Endodermal cell (in vitro differentiated cells): ENCODE results near the gene SPACA7. TPM values are rescaled to one million over a fixed set of nuclear protein-coding genes. Genes with fewer than 3 reads are reported as not detected.
A peak's percentile ranks its signal among the peaks of the same experiment; 100 is the strongest.

Experiments
- DNase-seq: peaks from one replicate; pipeline ENCODE4 v3.0.0-alpha.2; 2017
- H3K27ac ChIP-seq: 2 replicates; pipeline ENCODE4 v1.5.1; 2013; ENCODE audit warnings: mild to moderate bottlenecking, low read depth, low read length, moderate library complexity
- H3K27me3 ChIP-seq: 2 replicates; pipeline ENCODE4 v1.6.1; 2013; ENCODE audit warnings: mild to moderate bottlenecking, low read length, moderate library complexity; ENCODE audit not compliant: insufficient read depth, control insufficient read depth, poor library complexity, severe bottlenecking
- H3K36me3 ChIP-seq: 2 replicates; pipeline ENCODE4 v1.7.0; 2013; ENCODE audit warnings: mild to moderate bottlenecking, low read length, moderate library complexity; ENCODE audit not compliant: control insufficient read depth, insufficient read depth
- H3K4me1 ChIP-seq: one replicate; pipeline ENCODE4 v1.7.0; 2013; ENCODE audit warnings: low read length; ENCODE audit not compliant: control insufficient read depth, insufficient read depth
- H3K4me3 ChIP-seq: 2 replicates; pipeline ENCODE4 v1.5.1; 2013; ENCODE audit warnings: mild to moderate bottlenecking, low read length, moderate library complexity
- H3K9ac ChIP-seq: 2 replicates; pipeline ENCODE4 v1.6.1; 2013; ENCODE audit warnings: mild to moderate bottlenecking, low read length, moderate library complexity; ENCODE audit not compliant: poor library complexity, severe bottlenecking; ENCODE audit errors: extremely low read depth
- H3K9me3 ChIP-seq: 2 replicates; pipeline ENCODE4 v1.6.1; 2013; ENCODE audit warnings: mild to moderate bottlenecking, low read length, moderate library complexity; ENCODE audit not compliant: control insufficient read depth
- H3K27ac Mint-ChIP-seq: 2 replicates; pipeline ENCODE4 v1.8.0; 2020; ENCODE audit warnings: mixed read lengths
- H3K27me3 Mint-ChIP-seq: 2 replicates; pipeline ENCODE4 v1.8.0; 2021; ENCODE audit warnings: mild to moderate bottlenecking, mixed read lengths; ENCODE audit not compliant: insufficient read depth
- H3K36me3 Mint-ChIP-seq: 2 replicates; pipeline ENCODE4 v1.8.0; 2020; ENCODE audit warnings: low read depth, mixed read lengths
- H3K4me1 Mint-ChIP-seq: 2 replicates; pipeline ENCODE4 v1.8.0; 2020; ENCODE audit warnings: mixed read lengths
- H3K4me3 Mint-ChIP-seq: 2 replicates; pipeline ENCODE4 v1.8.0; 2020; ENCODE audit warnings: mild to moderate bottlenecking, moderate library complexity, mixed read lengths
- H3K9me3 Mint-ChIP-seq: 2 replicates; pipeline ENCODE4 v1.8.0; 2020; ENCODE audit warnings: mild to moderate bottlenecking, mixed read lengths
- WGBS, 2 experiments: methylation state at CpG; one replicate each; pipeline versions ENCODE4 v1.1.5 to v1.1.7; 2013; ENCODE audit warnings: missing lambda C conversion rate in 2 of 2, mixed read lengths in 1 of 2; ENCODE audit not compliant: insufficient coverage in 1 of 2, insufficient read length in 1 of 2; 5-methylcytosine and 5-hydroxymethylcytosine counted together
- total RNA-seq, 2 donors: library from RNA; stranded (reverse); fragmentation: NEBNext Ultra II Directional in 1 of 2; extraction: Animal tissue kit (Norgen Biotek cat#: 25700) in 1 of 2; gene quantifications; 2 replicates in 1 of 2; 3 replicates in 1 of 2; pipeline ENCODE4 v1.2.1, GENCODE V29; 2021
- TF ChIP-seq, protein P1 (sequence below): fragments of 200-600 bp; sonication (generic); conservative IDR thresholded peaks from 2 replicates; pipeline ENCODE4 v1.5.0; 2021; ENCODE audit warnings: antibody characterized with exemption, mild to moderate bottlenecking

SPACA7 gene
- total RNA-seq, 2 donors from 2014 or later, result not detected

DNA sequence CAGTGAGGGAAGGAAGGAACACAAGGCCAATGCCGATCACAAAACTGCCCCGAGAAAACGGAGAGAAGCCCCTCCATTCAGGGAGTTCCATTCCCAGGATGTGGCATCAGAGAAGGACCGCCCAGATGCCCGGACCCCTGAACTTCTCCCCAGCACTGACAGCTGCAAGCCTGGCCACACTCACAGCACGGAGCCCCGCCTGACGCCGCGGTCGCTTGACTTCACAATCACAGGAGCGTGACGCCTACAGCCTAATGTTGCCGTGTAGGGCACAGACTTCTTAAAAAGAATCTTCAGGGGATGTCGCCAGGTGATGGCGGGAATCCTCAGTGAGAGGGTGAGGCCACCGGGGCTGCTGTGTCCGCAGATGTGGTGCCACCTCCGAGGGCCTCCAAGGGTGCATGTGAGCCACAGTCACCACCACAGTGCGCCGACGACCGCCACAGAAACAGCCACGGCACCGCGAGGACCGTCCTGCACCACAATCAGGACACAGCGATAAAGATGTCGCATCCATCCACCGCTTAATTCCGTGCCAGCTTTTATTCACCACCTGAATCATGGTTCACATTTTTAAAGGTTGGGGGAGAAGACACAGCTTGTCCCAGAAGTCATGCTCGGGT lies 77.2 kb downstream of the SPACA7 start:
- no peaks in the 10 kb centered on the region for H3K9me3 ChIP-seq
- Mint-ChIP-seq H3K27ac (no peak overlapping the region), H3K9me3 (peaks cover 4% of the 10 kb centered on the region), H3K27me3 (no peaks in the 10 kb centered on the region), H3K36me3 (no peaks in the 10 kb centered on the region), H3K4me1 (no peaks in the 10 kb centered on the region), H3K4me3 (no peak overlapping the region)
- no peak overlapping the region for H3K27ac ChIP-seq
- H3K27me3 ChIP-seq, result no peaks in the 10 kb centered on the region
- TF ChIP-seq, protein P1, sequence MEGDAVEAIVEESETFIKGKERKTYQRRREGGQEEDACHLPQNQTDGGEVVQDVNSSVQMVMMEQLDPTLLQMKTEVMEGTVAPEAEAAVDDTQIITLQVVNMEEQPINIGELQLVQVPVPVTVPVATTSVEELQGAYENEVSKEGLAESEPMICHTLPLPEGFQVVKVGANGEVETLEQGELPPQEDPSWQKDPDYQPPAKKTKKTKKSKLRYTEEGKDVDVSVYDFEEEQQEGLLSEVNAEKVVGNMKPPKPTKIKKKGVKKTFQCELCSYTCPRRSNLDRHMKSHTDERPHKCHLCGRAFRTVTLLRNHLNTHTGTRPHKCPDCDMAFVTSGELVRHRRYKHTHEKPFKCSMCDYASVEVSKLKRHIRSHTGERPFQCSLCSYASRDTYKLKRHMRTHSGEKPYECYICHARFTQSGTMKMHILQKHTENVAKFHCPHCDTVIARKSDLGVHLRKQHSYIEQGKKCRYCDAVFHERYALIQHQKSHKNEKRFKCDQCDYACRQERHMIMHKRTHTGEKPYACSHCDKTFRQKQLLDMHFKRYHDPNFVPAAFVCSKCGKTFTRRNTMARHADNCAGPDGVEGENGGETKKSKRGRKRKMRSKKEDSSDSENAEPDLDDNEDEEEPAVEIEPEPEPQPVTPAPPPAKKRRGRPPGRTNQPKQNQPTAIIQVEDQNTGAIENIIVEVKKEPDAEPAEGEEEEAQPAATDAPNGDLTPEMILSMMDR, result no peak
- H3K4me1 ChIP-seq, result no peaks in the 10 kb centered on the region
- no peak overlapping the region for H3K9ac ChIP-seq
- H3K4me3 ChIP-seq, result no peak overlapping the region
- DNase-seq, result peak; percentile 23
- no peaks in the 10 kb centered on the region for H3K36me3 ChIP-seq
- 89% methylated on average over 28 to 32 of the region's 32 CpGs for WGBS, 2 experiments

DNA sequence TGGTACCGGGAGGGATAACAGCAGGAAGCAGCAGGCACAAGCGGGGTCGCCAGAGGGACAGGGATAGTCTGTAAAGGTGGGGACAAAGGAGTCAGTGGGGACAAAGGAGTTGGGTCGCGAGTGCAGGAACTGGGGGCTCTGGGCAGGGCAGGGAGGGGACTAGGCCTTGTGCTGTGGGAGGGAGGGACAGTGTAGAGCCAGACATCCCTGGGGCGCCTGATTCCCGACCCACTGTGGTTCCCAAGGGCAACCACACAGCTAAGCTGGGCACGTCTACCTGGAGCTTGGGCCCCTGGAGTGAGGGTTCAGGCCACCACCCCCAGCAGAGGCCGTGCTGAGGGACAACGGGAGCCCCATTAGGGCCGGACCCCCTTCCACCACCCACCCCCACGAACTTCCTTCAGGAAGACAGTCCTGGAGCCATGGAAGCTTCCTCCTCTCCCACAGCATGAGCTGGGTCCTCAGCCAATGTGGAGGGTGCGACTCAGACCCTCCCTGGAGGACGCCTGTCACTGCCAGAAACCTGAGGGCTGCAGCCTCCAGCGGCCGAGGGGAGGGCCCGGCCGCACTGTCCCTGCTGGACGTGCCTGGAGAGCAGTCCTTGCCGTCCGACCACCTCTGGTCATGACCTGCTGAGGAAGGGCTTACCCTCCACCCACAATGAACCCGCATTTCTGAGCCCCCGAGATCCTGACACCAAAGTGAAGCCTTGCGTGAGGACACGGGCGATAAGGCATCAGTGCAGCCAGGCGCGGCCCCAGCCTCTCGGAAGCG lies 77.9 kb downstream of the SPACA7 start:
- WGBS, 2 experiments, result 88 to 90% methylated on average over 17 to 30 of the region's 30 CpGs
- Mint-ChIP-seq H3K27ac (no peak overlapping the region), H3K4me3 (no peak overlapping the region), H3K27me3 (no peaks in the 10 kb centered on the region), H3K9me3 (peaks cover 4% of the 10 kb centered on the region), H3K36me3 (no peaks in the 10 kb centered on the region), H3K4me1 (no peaks in the 10 kb centered on the region)
- TF ChIP-seq, protein P1, result no peak
- no peak overlapping the region for H3K9ac ChIP-seq
- H3K36me3 ChIP-seq, result no peaks in the 10 kb centered on the region
- no peak overlapping the region for H3K27ac ChIP-seq
- H3K4me1 ChIP-seq, result no peaks in the 10 kb centered on the region
- no peaks in the 10 kb centered on the region for H3K27me3 ChIP-seq
- no peak overlapping the region for H3K4me3 ChIP-seq
- peak; percentile 30 for DNase-seq
- H3K9me3 ChIP-seq, result no peaks in the 10 kb centered on the region

DNA sequence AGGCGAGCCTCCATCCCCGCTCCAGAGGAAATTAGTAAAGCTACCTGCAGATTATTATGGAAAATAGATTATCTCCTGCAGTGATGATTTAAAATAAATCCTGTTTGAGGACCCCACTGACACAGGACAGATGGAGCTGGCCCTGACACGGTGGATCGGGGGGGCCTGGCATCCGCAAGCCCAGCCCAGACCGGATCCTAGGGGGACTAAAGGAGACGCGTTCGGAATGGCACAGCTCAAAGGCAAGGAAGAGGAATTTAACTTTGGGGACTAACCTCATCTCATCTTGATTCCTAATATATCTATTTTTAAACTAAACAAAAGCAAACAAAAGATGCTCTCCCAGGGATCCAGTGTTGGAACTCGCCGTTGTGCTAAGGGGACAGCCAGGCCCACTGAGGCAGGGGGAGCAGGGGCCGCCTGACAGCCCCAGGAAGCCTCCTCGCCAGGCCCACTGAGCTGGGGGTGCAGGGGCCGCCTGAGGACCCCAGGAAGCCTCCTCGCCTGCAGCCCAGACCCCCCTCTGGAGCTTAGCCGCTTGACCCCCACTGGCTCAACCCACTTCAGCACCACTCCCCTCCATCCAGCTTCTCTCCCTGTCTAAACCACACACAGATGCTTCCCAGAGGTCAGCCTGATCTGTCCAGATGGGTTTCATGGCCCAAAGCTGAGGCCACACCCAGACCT lies 78.6 kb downstream of the SPACA7 start:
- no peak for DNase-seq
- H3K27me3 Mint-ChIP-seq, result no peaks in the 10 kb centered on the region
- H3K4me1 ChIP-seq, result no peaks in the 10 kb centered on the region
- H3K36me3 Mint-ChIP-seq, result no peaks in the 10 kb centered on the region
- H3K4me1 Mint-ChIP-seq, result no peaks in the 10 kb centered on the region
- H3K4me3 Mint-ChIP-seq, result no peak overlapping the region
- no peak overlapping the region for H3K27ac ChIP-seq
- 88 to 99% methylated on average over 7 to 16 of the region's 16 CpGs for WGBS, 2 experiments
- H3K9me3 Mint-ChIP-seq, result peaks cover 4% of the 10 kb centered on the region
- no peaks in the 10 kb centered on the region for H3K9me3 ChIP-seq
- TF ChIP-seq, protein P1, result no peak
- no peaks in the 10 kb centered on the region for H3K36me3 ChIP-seq
- no peaks in the 10 kb centered on the region for H3K27me3 ChIP-seq
- H3K9ac ChIP-seq, result no peak overlapping the region
- no peak overlapping the region for H3K4me3 ChIP-seq
- no peak overlapping the region for H3K27ac Mint-ChIP-seq
